Measurements from ENCODE around the gene FOSL1. TPM values are rescaled to one million over a fixed set of nuclear protein-coding genes. Genes with fewer than 3 reads are reported as not detected.

FOSL1 gene
- total and polyA plus RNA-seq, 2 of the 13 experiments (the other 11 are each of a cell fraction or from before 2014, with no cell fraction given) = 4.0 to 4.1 TPM

GRCh38 chr11:65861165-65861505 is 39.1 kb downstream of the FOSL1 start:
- Histone ChIP-seq H3K79me2 (ENCODE audit: insufficient read depth, low read length) (peaks cover 26% of the 10 kb centered on the region), H3K27me3 (ENCODE audit: control insufficient read depth in 1 of 2, insufficient read depth in 2 of 2, low read length in 2 of 2) (no peaks in the 10 kb centered on the region; a peak in 1 of 5 replicates), H3K9me3 (ENCODE audit: low read length) (no peaks in the 10 kb centered on the region), H3K4me1 (ENCODE audit: insufficient read depth, low read length) (peaks cover 35% of the 10 kb centered on the region), H4K20me1 (ENCODE audit: insufficient read depth, low read length) (peaks cover 15% of the 10 kb centered on the region), H3K4me2 (ENCODE audit: low read depth, low read length) (peak overlapping the region; percentile 100), H3K4me3 (replicated peaks in 1 of 3; ENCODE audit: insufficient read depth in 1 of 3, low read depth in 2 of 3, low read length in 3 of 3) (peak overlapping the region; percentile 80 to 99 (median 89)), H2AFZ (ENCODE audit: low read length) (no peak overlapping the region), H3K9ac (ENCODE audit: insufficient read depth, low read depth, low read length) (peak overlapping the region; percentile 89), H3K27ac (ENCODE audit: extremely low read length, insufficient read depth, low read length) (peak overlapping the region; percentile 90), H3K36me3 (replicated peaks in 1 of 2; ENCODE audit: control insufficient read depth in 1 of 2, insufficient read depth in 2 of 2, low read length in 2 of 2) (peaks cover 14 to 43% of the 10 kb centered on the region in 2 experiments; a peak in 4 of 5 replicates)
- WGBS (ENCODE audit: low lambda C conversion rate) = 7% methylated on average over 12 of the region's 14 CpGs
- DNase-seq (ENCODE audit: low spot score) (no peak), ATAC-seq (no peak), FAIRE-seq (no peak)
- in situ Hi-C loops (cut with HindIII; ENCODE audit: extremely low pct_ligation_motif_present, low pct_unique_long_range_greater_than_20kb) (no loop called here), intact Hi-C loops (cut with micrococcal nuclease; ENCODE audit: unreplicated experiment) (no loop called here)
- CTCF ChIA-PET (ENCODE audit: low intra/inter-chr PET ratio, low total read pairs) = interaction anchor here (1.4 to 1.9 kb wide), 3 partner anchors 23 to 150 kb away, joined by 3 to 7 read pairs (median 6); no protein-coding TSS in a partner anchor
- POLR2A ChIA-PET = interaction anchor here (0.7 to 5.4 kb wide), 5 partner anchors 10 to 141 kb away, joined by 3 to 81 read pairs (median 20); partner anchors contain the start of genes BANF1, CCDC85B, EFEMP2 and EIF1AD
- no TSS peak for BruUV-seq (replicated peaks)
- no peak for TF ChIP-seq ZNF800 (CRISPR knock-in tag; IDR thresholded peaks at IDR 0.05)
- TF ChIP-seq, protein P1, sequence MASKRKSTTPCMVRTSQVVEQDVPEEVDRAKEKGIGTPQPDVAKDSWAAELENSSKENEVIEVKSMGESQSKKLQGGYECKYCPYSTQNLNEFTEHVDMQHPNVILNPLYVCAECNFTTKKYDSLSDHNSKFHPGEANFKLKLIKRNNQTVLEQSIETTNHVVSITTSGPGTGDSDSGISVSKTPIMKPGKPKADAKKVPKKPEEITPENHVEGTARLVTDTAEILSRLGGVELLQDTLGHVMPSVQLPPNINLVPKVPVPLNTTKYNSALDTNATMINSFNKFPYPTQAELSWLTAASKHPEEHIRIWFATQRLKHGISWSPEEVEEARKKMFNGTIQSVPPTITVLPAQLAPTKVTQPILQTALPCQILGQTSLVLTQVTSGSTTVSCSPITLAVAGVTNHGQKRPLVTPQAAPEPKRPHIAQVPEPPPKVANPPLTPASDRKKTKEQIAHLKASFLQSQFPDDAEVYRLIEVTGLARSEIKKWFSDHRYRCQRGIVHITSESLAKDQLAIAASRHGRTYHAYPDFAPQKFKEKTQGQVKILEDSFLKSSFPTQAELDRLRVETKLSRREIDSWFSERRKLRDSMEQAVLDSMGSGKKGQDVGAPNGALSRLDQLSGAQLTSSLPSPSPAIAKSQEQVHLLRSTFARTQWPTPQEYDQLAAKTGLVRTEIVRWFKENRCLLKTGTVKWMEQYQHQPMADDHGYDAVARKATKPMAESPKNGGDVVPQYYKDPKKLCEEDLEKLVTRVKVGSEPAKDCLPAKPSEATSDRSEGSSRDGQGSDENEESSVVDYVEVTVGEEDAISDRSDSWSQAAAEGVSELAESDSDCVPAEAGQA (IDR thresholded peaks at IDR 0.05; ENCODE audit: low read depth) = no peak
- TF ChIP-seq, protein P1 (CRISPR knock-in tag; IDR thresholded peaks at IDR 0.05; ENCODE audit: borderline replicate concordance) = no peak
- TF ChIP-seq ETV5 (CRISPR knock-in tag; IDR thresholded peaks at IDR 0.05; ENCODE audit: borderline replicate concordance) = no peak
- TF ChIP-seq ZNF263 (CRISPR knock-in tag; IDR thresholded peaks at IDR 0.05) = no peak
- TF ChIP-seq KLF12 (CRISPR knock-in tag; IDR thresholded peaks at IDR 0.05; ENCODE audit: borderline replicate concordance) = peak; percentile 8; the same call in 1 of the 2 replicates
- TF ChIP-seq CBX1 (IDR thresholded peaks at IDR 0.05; ENCODE audit: low read depth) = no peak
- peak; percentile 75 for TF ChIP-seq ZNF652 (CRISPR knock-in tag; IDR thresholded peaks at IDR 0.05; ENCODE audit: borderline replicate concordance, low read depth)
- TF ChIP-seq, protein P2, sequence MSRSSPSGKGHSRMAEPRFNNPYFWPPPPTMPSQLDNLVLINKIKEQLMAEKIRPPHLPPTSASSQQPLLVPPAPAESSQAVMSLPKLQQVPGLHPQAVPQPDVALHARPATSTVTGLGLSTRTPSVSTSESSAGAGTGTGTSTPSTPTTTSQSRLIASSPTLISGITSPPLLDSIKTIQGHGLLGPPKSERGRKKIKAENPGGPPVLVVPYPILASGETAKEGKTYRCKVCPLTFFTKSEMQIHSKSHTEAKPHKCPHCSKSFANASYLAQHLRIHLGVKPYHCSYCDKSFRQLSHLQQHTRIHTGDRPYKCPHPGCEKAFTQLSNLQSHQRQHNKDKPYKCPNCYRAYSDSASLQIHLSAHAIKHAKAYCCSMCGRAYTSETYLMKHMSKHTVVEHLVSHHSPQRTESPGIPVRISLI (CRISPR knock-in tag; IDR thresholded peaks at IDR 0.05; ENCODE audit: borderline replicate concordance) = no peak
- TF ChIP-seq MBD4 (IDR thresholded peaks at IDR 0.05; ENCODE audit: borderline replicate concordance, low read length) = no peak
- TF ChIP-seq SATB2 (CRISPR knock-in tag; IDR thresholded peaks at IDR 0.05) = 0 out of 2 replicates have a peak, but pooled peaks have one; percentile 15
- no peak for TF ChIP-seq ARID3A (IDR thresholded peaks at IDR 0.05; ENCODE audit: low read depth, low read length)
- TF ChIP-seq HIVEP1 (CRISPR knock-in tag; IDR thresholded peaks at IDR 0.05) = no peak
- TF ChIP-seq AGO2 (optimal IDR thresholded peaks at IDR 0.05; ENCODE audit: low read depth, low read length) = no peak
